ENCODE data around the gene WWTR1.
A peak's percentile ranks its signal among the peaks of the same experiment; 100 is the strongest.

WWTR1 gene

DNA sequence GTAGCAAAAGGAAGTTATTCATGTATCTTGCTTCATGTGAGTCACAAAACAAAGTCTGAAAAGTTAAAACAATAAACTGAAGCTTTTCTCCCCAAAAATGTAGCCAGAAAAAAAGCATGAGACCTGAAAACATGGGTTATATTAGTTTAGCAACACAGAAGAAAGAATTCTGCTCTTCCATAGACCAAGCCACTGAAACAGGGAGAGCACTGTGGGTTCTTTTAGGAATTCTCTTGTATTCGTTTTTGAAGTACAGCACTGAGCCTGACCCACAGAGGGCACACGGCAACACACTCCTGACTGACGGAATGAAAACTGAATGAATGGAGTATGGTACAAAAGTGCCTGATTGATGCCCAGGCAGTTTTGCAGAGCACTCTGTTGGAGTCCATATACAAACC, 116.7 kb downstream of the WWTR1 start:
- Mint-ChIP-seq H3K27ac (peak overlapping the region; percentile 73 to 96 (median 83)), H3K4me3 (peak overlapping the region in 1 of 3 experiments; percentile 31), H3K36me3 (ENCODE audit: low read depth) (peaks cover 23% of the 10 kb centered on the region), H3K9me3 (no peaks in the 10 kb centered on the region), H3K27me3 (ENCODE audit: low read depth) (no peaks in the 10 kb centered on the region), H3K4me1 (peaks cover 74% of the 10 kb centered on the region)
- TF ChIP-seq, protein P1, sequence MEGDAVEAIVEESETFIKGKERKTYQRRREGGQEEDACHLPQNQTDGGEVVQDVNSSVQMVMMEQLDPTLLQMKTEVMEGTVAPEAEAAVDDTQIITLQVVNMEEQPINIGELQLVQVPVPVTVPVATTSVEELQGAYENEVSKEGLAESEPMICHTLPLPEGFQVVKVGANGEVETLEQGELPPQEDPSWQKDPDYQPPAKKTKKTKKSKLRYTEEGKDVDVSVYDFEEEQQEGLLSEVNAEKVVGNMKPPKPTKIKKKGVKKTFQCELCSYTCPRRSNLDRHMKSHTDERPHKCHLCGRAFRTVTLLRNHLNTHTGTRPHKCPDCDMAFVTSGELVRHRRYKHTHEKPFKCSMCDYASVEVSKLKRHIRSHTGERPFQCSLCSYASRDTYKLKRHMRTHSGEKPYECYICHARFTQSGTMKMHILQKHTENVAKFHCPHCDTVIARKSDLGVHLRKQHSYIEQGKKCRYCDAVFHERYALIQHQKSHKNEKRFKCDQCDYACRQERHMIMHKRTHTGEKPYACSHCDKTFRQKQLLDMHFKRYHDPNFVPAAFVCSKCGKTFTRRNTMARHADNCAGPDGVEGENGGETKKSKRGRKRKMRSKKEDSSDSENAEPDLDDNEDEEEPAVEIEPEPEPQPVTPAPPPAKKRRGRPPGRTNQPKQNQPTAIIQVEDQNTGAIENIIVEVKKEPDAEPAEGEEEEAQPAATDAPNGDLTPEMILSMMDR (IDR thresholded peaks at IDR 0.05; ENCODE audit: unreplicated experiment in 3 of 3): no peak

DNA sequence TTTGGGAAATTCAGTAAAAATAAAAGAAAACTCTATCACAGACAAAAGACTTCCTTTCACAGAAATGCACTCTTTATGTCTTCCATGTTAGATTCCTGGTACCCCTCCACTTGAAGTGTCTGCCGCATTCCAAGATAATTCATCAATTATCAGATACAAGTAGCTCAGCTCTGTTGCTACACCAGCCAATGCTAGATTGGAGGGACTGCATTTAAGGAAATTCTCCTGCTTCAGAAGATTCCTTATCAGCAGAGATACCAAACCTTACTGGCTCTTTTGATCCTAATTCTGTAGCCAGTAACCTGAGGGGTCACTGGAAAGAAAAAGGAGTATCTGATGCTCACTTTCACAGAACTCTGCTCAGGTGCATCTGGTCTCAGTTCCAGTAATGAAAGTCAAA, 119.5 kb downstream of the WWTR1 start:
- H3K4me1 Mint-ChIP-seq: peaks cover 84% of the 10 kb centered on the region
- no peak overlapping the region for H3K4me3 Mint-ChIP-seq
- TF ChIP-seq, protein P1 (IDR thresholded peaks at IDR 0.05; ENCODE audit: unreplicated experiment in 3 of 3): no peak
- peaks cover 24% of the 10 kb centered on the region for H3K36me3 Mint-ChIP-seq (ENCODE audit: low read depth)
- no peaks in the 10 kb centered on the region for H3K9me3 Mint-ChIP-seq
- no peak overlapping the region for H3K27ac Mint-ChIP-seq
- H3K27me3 Mint-ChIP-seq (ENCODE audit: low read depth): no peaks in the 10 kb centered on the region

DNA sequence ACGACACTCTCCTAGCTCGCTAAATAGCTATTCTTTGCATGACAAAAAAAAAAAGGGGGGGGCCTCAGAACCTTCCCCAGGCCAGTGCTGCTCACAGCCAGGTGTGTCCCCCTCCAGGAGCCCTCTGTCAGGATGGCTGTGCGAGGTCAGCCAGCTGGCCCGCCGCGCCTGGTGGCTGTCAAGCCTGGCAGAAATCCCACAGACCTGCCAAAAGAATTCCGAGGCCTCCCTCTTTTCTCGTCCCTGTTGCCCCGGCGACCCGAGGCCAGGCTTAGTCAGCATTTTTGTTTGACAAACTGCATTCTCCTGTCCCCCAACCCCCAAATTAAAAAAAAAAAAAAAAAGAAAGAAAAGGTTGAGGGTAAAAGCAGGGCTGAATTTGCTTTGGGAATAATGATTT, 121.4 kb downstream of the WWTR1 start:
- Mint-ChIP-seq H3K4me1 (peaks cover 87% of the 10 kb centered on the region), H3K36me3 (ENCODE audit: low read depth) (peaks cover 9% of the 10 kb centered on the region), H3K27ac (peak overlapping the region; percentile 86 to 96 (median 95)), H3K27me3 (ENCODE audit: low read depth) (no peaks in the 10 kb centered on the region), H3K4me3 (peak overlapping the region; percentile 41 to 59 (median 51)), H3K9me3 (no peaks in the 10 kb centered on the region)
- TF ChIP-seq, protein P1 (IDR thresholded peaks at IDR 0.05; ENCODE audit: unreplicated experiment in 3 of 3): no peak

DNA sequence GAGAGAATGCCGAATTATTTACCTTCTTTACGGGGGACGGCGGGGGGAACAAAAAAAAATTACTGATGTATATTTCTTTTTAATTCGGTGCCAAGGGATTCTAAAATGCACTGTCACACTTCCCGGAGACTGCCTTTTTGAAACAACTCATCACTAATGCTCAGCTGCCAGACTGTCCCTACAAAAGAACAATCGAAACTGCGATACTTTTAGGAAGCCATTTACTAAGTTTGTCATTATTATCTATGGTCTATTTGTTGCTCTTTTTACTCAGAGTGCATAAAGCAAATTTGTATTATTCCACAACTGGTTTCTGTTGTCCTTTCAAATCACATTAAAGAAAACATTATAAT, 122.5 kb downstream of the WWTR1 start:
- no peaks in the 10 kb centered on the region for H3K9me3 Mint-ChIP-seq
- H3K4me3 Mint-ChIP-seq: peak overlapping the region in 2 of 3 experiments; percentile 39 to 46
- peaks cover 86% of the 10 kb centered on the region for H3K4me1 Mint-ChIP-seq
- H3K27ac Mint-ChIP-seq: peak overlapping the region; percentile 86 to 96 (median 95)
- H3K27me3 Mint-ChIP-seq (ENCODE audit: low read depth): no peaks in the 10 kb centered on the region
- TF ChIP-seq, protein P1 (IDR thresholded peaks at IDR 0.05; ENCODE audit: unreplicated experiment in 3 of 3): no peak
- H3K36me3 Mint-ChIP-seq (ENCODE audit: low read depth): peaks cover 3% of the 10 kb centered on the region

DNA sequence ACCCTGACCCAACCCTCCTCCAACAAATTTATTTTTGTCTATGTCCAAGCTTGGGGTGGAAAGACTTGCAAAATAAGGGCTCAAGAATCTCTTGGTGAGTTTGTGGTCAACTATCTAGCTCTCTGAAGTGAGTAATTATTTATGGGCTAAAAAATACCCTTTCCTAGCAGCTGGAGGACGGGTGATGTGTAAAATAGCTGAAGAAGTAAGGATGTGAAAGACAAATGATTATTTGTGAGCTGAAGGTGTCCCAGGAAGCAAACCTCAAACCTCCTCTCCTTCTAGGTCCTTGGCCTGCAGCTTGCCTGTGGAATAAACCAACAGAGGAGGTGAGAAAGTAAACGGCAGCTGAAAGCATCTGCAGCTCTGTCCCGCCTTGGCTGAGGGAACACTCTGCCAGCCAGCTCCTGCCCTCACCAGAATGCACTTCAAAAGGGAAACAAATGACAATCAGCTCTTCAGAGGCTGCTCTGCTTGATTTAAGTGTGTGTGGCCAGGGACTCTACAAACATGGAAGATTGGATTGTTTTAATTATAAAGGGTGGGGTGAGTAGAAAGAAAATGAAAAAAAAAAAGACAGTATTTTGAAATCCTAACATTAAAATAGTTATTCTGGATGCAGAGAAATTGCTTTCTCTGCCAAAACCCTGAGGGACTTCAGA, 123.0 kb downstream of the WWTR1 start:
- H3K4me3 Mint-ChIP-seq: peak overlapping the region in 2 of 3 experiments; percentile 39 to 46
- no peaks in the 10 kb centered on the region for H3K9me3 Mint-ChIP-seq
- TF ChIP-seq, protein P1 (IDR thresholded peaks at IDR 0.05; ENCODE audit: unreplicated experiment in 3 of 3): no peak
- H3K27ac Mint-ChIP-seq: peak overlapping the region; percentile 86 to 96 (median 95)
- no peaks in the 10 kb centered on the region for H3K27me3 Mint-ChIP-seq (ENCODE audit: low read depth)
- H3K4me1 Mint-ChIP-seq: peaks cover 81% of the 10 kb centered on the region
- H3K36me3 Mint-ChIP-seq (ENCODE audit: low read depth): peaks cover 3% of the 10 kb centered on the region

DNA sequence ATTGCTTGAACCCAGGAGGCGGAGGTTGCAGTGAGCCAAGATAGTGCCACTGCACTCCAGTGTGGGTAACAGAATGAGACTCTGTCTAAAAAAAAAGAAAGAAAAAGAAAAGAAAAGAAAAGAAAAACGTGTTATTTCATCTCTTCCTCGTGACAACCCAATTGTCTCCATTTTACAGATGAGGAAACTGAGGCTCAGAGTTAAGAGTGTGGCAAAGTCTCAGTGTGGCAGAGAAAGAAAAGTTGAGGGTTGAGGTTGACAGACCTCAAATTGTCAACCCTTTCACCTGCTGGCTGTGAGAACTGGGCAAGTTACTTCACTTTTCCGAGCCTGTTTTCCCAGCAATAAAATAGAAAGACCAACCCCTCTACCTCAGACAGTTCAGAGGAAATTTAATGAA, 123.7 kb downstream of the WWTR1 start:
- TF ChIP-seq, protein P1 (IDR thresholded peaks at IDR 0.05; ENCODE audit: unreplicated experiment in 3 of 3): no peak
- Mint-ChIP-seq H3K36me3 (ENCODE audit: low read depth) (peaks cover 3% of the 10 kb centered on the region), H3K9me3 (no peaks in the 10 kb centered on the region), H3K4me3 (no peak overlapping the region), H3K4me1 (peaks cover 75% of the 10 kb centered on the region), H3K27me3 (ENCODE audit: low read depth) (no peaks in the 10 kb centered on the region), H3K27ac (peak overlapping the region; percentile 86 to 96 (median 95))

All from nephron (organoid).